H9 (cell line): ENCODE measurements around the gene ANK3. TPM values are rescaled to one million over a fixed set of nuclear protein-coding genes. Genes with fewer than 3 reads are reported as not detected.

Source experiments
- DNase-seq: peaks from one replicate; pipeline ENCODE4 v3.0.0-alpha.2; 2017
- H2AFZ ChIP-seq: one replicate; pipeline ENCODE4 v1.6.1; 2013; ENCODE audit warnings: mild to moderate bottlenecking, low read length, control low read depth, moderate library complexity
- H2AK5ac ChIP-seq: 2 replicates; pipeline ENCODE4 v1.6.1; 2013; ENCODE audit warnings: low read length, control low read depth, mixed read lengths; ENCODE audit not compliant: insufficient read length
- H2BK120ac ChIP-seq: one replicate; pipeline ENCODE4 v1.6.1; 2013; ENCODE audit warnings: low read depth, mild to moderate bottlenecking, low read length, control low read depth, inconsistent platforms; ENCODE audit not compliant: poor library complexity, severe bottlenecking
- H2BK12ac ChIP-seq: 2 replicates; pipeline ENCODE4 v1.6.1; 2013; ENCODE audit warnings: low read length, control low read depth, mixed read lengths, low read depth; ENCODE audit not compliant: insufficient read length
- H2BK15ac ChIP-seq: 2 replicates; pipeline ENCODE4 v1.6.1; 2013; ENCODE audit warnings: low read depth, low read length, control low read depth
- H2BK20ac ChIP-seq: one replicate; pipeline ENCODE4 v1.6.1; 2013; ENCODE audit warnings: low read depth, mild to moderate bottlenecking, low read length, control low read depth, inconsistent platforms; ENCODE audit not compliant: poor library complexity, severe bottlenecking
- H2BK5ac ChIP-seq: 2 replicates; pipeline ENCODE4 v1.6.1; 2013; ENCODE audit warnings: low read length, control low read depth, mixed read lengths; ENCODE audit not compliant: insufficient read length
- H3K14ac ChIP-seq: 2 replicates; pipeline ENCODE4 v1.6.1; 2013; ENCODE audit warnings: low read length, control low read depth; ENCODE audit not compliant: insufficient read depth
- H3K18ac ChIP-seq: 2 replicates; pipeline ENCODE4 v1.6.1; 2013; ENCODE audit warnings: low read depth, mild to moderate bottlenecking, mixed read lengths, low read length, control low read depth; ENCODE audit not compliant: insufficient read length
- H3K23ac ChIP-seq: 2 replicates; pipeline ENCODE4 v1.6.1; 2013; ENCODE audit warnings: low read length, control low read depth, mixed read lengths, low read depth; ENCODE audit not compliant: insufficient read length
- H3K23me2 ChIP-seq: 2 replicates; pipeline ENCODE4 v1.6.1; 2013; ENCODE audit warnings: low read depth, mild to moderate bottlenecking, mixed read lengths, low read length, control low read depth; ENCODE audit not compliant: insufficient read length, poor library complexity, severe bottlenecking
- H3K27ac ChIP-seq: 2 replicates; pipeline ENCODE4 v1.5.1; 2013; ENCODE audit warnings: low read length, control low read depth, mixed read lengths, low read depth; ENCODE audit not compliant: insufficient read length
- H3K27me3 ChIP-seq: 2 replicates; pipeline ENCODE4 v1.6.1; 2013; ENCODE audit warnings: low read length, control low read depth, inconsistent platforms; ENCODE audit not compliant: insufficient read depth
- H3K4ac ChIP-seq: 2 replicates; pipeline ENCODE4 v1.6.1; 2013; ENCODE audit warnings: low read depth, mild to moderate bottlenecking, control low read depth, inconsistent platforms, low read length, moderate library complexity
- H3K4me1 ChIP-seq: 2 replicates; pipeline ENCODE4 v1.6.1; 2013; ENCODE audit warnings: low read length, control low read depth, inconsistent platforms; ENCODE audit not compliant: insufficient read depth
- H3K4me2 ChIP-seq: 2 replicates; pipeline ENCODE4 v1.6.1; 2013; ENCODE audit warnings: low read length, control low read depth, mixed read lengths; ENCODE audit not compliant: insufficient read length, insufficient read depth
- H3K56ac ChIP-seq: 2 replicates; pipeline ENCODE4 v1.6.1; 2013; ENCODE audit warnings: low read depth, mild to moderate bottlenecking, mixed read lengths, low read length, control low read depth; ENCODE audit not compliant: insufficient read length
- H3K79me1 ChIP-seq: 2 replicates; pipeline ENCODE4 v1.6.1; 2013; ENCODE audit warnings: low read depth, mild to moderate bottlenecking, moderate library complexity, low read length, control low read depth, inconsistent platforms; ENCODE audit not compliant: insufficient read depth, poor library complexity, severe bottlenecking
- H3K79me2 ChIP-seq: 2 replicates; pipeline ENCODE4 v1.6.1; 2013; ENCODE audit warnings: low read length, control low read depth, inconsistent platforms; ENCODE audit not compliant: insufficient read depth
- H3K9ac ChIP-seq: 2 replicates; pipeline ENCODE4 v1.6.1; 2013; ENCODE audit warnings: low read length, control low read depth, mixed read lengths; ENCODE audit not compliant: insufficient read length; ENCODE audit errors: extremely low read depth
- H3K9me3 ChIP-seq: one replicate; pipeline ENCODE4 v1.6.1; 2013; ENCODE audit warnings: low read depth, low read length, inconsistent platforms; ENCODE audit not compliant: control insufficient read depth
- H3T11ph ChIP-seq: one replicate; pipeline ENCODE4 v1.6.1; 2013; ENCODE audit warnings: mild to moderate bottlenecking, low read length, control low read depth, inconsistent platforms
- H4K20me1 ChIP-seq: one replicate; pipeline ENCODE4 v1.6.1; 2013; ENCODE audit not compliant: control insufficient read depth, insufficient read length, insufficient read depth
- H4K5ac ChIP-seq: 2 replicates; pipeline ENCODE4 v1.6.1; 2013; ENCODE audit warnings: low read depth, mild to moderate bottlenecking, mixed read lengths, low read length, control low read depth; ENCODE audit not compliant: insufficient read length
- H4K8ac ChIP-seq: replicated peaks from 2 replicates; pipeline ENCODE4 v1.6.1; 2013; ENCODE audit warnings: low read length, control low read depth, mixed read lengths, low read depth; ENCODE audit not compliant: insufficient read length
- H4K91ac ChIP-seq: 2 replicates; pipeline ENCODE4 v1.6.1; 2013; ENCODE audit warnings: low read depth, mild to moderate bottlenecking, moderate library complexity, mixed read lengths, low read length, control low read depth; ENCODE audit not compliant: insufficient read length
- H3K27ac Mint-ChIP-seq, 3 experiments: 2 replicates in 2 of 3; 3 replicates in 1 of 3; pipeline ENCODE4 v1.8.0; 2020 to 2021; ENCODE audit warnings: mixed read lengths in 3 of 3, mild to moderate bottlenecking in 1 of 3, moderate library complexity in 1 of 3
- H3K27me3 Mint-ChIP-seq: 2 replicates; pipeline ENCODE4 v1.8.0; 2021; ENCODE audit warnings: low read depth, mild to moderate bottlenecking, moderate library complexity, mixed read lengths
- H3K36me3 Mint-ChIP-seq, 3 experiments: 2 replicates in 2 of 3; 3 replicates in 1 of 3; pipeline ENCODE4 v1.8.0; 2020 to 2021; ENCODE audit warnings: low read depth in 3 of 3, mixed read lengths in 3 of 3; ENCODE audit not compliant: insufficient read depth in 1 of 3
- H3K4me1 Mint-ChIP-seq, 2 experiments: 2 replicates each; pipeline ENCODE4 v1.8.0; 2020; ENCODE audit warnings: mixed read lengths in 2 of 2
- H3K4me3 Mint-ChIP-seq, 2 experiments: 2 replicates in 1 of 2; 3 replicates in 1 of 2; pipeline ENCODE4 v1.8.0; 2020 to 2021; ENCODE audit warnings: mild to moderate bottlenecking in 2 of 2, mixed read lengths in 2 of 2, moderate library complexity in 1 of 2
- H3K9me3 Mint-ChIP-seq, 2 experiments: 2 replicates in 1 of 2; 3 replicates in 1 of 2; pipeline ENCODE4 v1.8.0; 2020; ENCODE audit warnings: mild to moderate bottlenecking in 2 of 2, mixed read lengths in 2 of 2, moderate library complexity in 1 of 2
- CTCF ChIP-seq: fragments of 200-600 bp; sonication (generic); conservative IDR thresholded peaks from 3 replicates; pipeline ENCODE4 v1.8.0; 2021; ENCODE audit warnings: antibody characterized with exemption, mild to moderate bottlenecking
- WGBS: extraction: QIAGEN DNeasy Blood & Tissue Kit; methylation state at CpG from one replicate; pipeline ENCODE4 v1.1.7; 2013; ENCODE audit warnings: missing lambda C conversion rate, low lambda C conversion rate, mixed read lengths; ENCODE audit not compliant: insufficient read length; ENCODE audit errors: extremely low coverage; 5-methylcytosine and 5-hydroxymethylcytosine counted together
- total RNA-seq: library from RNA; stranded (reverse); gene quantifications from 2 replicates; pipeline ENCODE4 v1.2.1, GENCODE V29; 2021

ANK3 gene
- total RNA-seq, 1 experiment from 2014 or later = 59.6 TPM

GRCh38 chr10:60139798-60140566 is 249.7 kb downstream of the ANK3 start:
- H2BK5ac ChIP-seq = no peak overlapping the region
- peaks cover 9% of the 10 kb centered on the region for H3K23me2 ChIP-seq
- no peaks in the 10 kb centered on the region for H3K9me3 ChIP-seq
- peaks cover 0 to 5% (median 0%) of the 10 kb centered on the region in 3 experiments; a peak in 2 of 7 replicates for H3K36me3 Mint-ChIP-seq
- H2BK120ac ChIP-seq = no peak overlapping the region
- peak overlapping the region; percentile 99 for H3T11ph ChIP-seq
- H4K20me1 ChIP-seq = no peaks in the 10 kb centered on the region
- peak overlapping the region; percentile 11 for H2AFZ ChIP-seq
- H3K9me3 Mint-ChIP-seq = no peaks in the 10 kb centered on the region
- no peak overlapping the region for H3K27ac Mint-ChIP-seq
- H3K56ac ChIP-seq = no peak overlapping the region
- H3K4ac ChIP-seq = peak overlapping the region; percentile 83; the same call in 1 of the 2 replicates
- no peaks in the 10 kb centered on the region for H3K27me3 ChIP-seq
- H3K23ac ChIP-seq = peak overlapping the region; percentile 57
- H3K9ac ChIP-seq = peak overlapping the region; percentile 93
- DNase-seq = peak; percentile 34
- peaks cover 6% of the 10 kb centered on the region; the same call in 1 of the 2 replicates for H3K4me1 ChIP-seq
- no peak overlapping the region for H4K5ac ChIP-seq
- H3K4me1 Mint-ChIP-seq = peaks cover 6 to 16% of the 10 kb centered on the region in 2 experiments
- no peaks in the 10 kb centered on the region for H3K79me1 ChIP-seq
- H4K8ac ChIP-seq = no peak overlapping the region
- peak overlapping the region; percentile 60 for H3K18ac ChIP-seq
- no peak overlapping the region for H2AK5ac ChIP-seq
- H2BK15ac ChIP-seq = no peak overlapping the region
- peak overlapping the region; percentile 52; the same call in 1 of the 2 replicates for H3K14ac ChIP-seq
- peak overlapping the region; percentile 85 for H3K4me2 ChIP-seq
- H2BK12ac ChIP-seq = no peak overlapping the region
- no peak overlapping the region for H3K4me3 Mint-ChIP-seq
- no peak overlapping the region for H4K91ac ChIP-seq
- no peak for TF ChIP-seq CTCF
- H3K27ac ChIP-seq = peak overlapping the region; percentile 98
- H3K79me2 ChIP-seq = no peaks in the 10 kb centered on the region
- WGBS = no CpG with 5 or more reads among the region's 8 CpGs
- no peaks in the 10 kb centered on the region for H3K27me3 Mint-ChIP-seq
- H2BK20ac ChIP-seq = no peak overlapping the region
